Lower lobe of right lung (tissue), 2 donors: Measurements from ENCODE around the gene PAFAH1B1. TPM values are rescaled to one million over a fixed set of nuclear protein-coding genes. Genes with fewer than 3 reads are reported as not detected.
A peak's percentile ranks its signal among the peaks of the same experiment; 100 is the strongest.

Experiments used
- ATAC-seq, 2 donors: fragments of 200-7000 bp; cut with Tn5 transposase; one replicate each; pipeline ENCODE4 v1.9.1; 2020 to 2022; ENCODE audit warnings: mild to moderate bottlenecking in 2 of 2, moderate library complexity in 2 of 2
- DNase-seq: peaks from one replicate; pipeline ENCODE4 v3.0.0-alpha.2; 2020
- H3K27ac ChIP-seq: fragments of 200-600 bp; one replicate; pipeline ENCODE4 v1.8.0; 2022
- H3K27me3 ChIP-seq: fragments of 200-600 bp; one replicate; pipeline ENCODE4 v1.8.0; 2022; ENCODE audit warnings: low read depth
- H3K36me3 ChIP-seq: fragments of 200-600 bp; one replicate; pipeline ENCODE4 v1.8.0; 2022; ENCODE audit warnings: mild to moderate bottlenecking
- H3K4me1 ChIP-seq: fragments of 200-600 bp; one replicate; pipeline ENCODE4 v1.8.0; 2022
- H3K4me3 ChIP-seq: fragments of 200-600 bp; one replicate; pipeline ENCODE4 v1.8.0; 2022; ENCODE audit warnings: mild to moderate bottlenecking
- H3K9me3 ChIP-seq: fragments of 200-600 bp; one replicate; pipeline ENCODE4 v1.8.0; 2022
- CTCF ChIP-seq: fragments of 200-600 bp; IDR thresholded peaks from one replicate; pipeline ENCODE4 v1.8.0; 2022; ENCODE audit warnings: antibody characterized with exemption, mild to moderate bottlenecking
- intact Hi-C: fragments of 100-400 bp; cut with DNase I; formaldehyde crosslinking; loops from one replicate; pipeline ENCODE4 v1.11.0; 2022
- total RNA-seq: library from RNA; stranded (reverse); fragmentation: NEBNext Ultra II Directional; extraction: Animal tissue kit (Norgen Biotek cat#: 25700); gene quantifications from one replicate; pipeline ENCODE4 v1.2.1, GENCODE V29; 2021
- donor health status: DM: no; HTN: yes; CAD: no; lungs with severe emphysema.

The PAFAH1B1 gene
- total RNA-seq, 1 donor from 2014 or later: 129 TPM

- Histone ChIP-seq H3K27me3 (no peaks in the 10 kb centered on the region), H3K4me1 (no peaks in the 10 kb centered on the region), H3K27ac (no peak overlapping the region), H3K36me3 (no peaks in the 10 kb centered on the region), H3K4me3 (no peak overlapping the region), H3K9me3 (no peaks in the 10 kb centered on the region)
- intact Hi-C loops: no loop called here
- DNase-seq (no peak), ATAC-seq (no peak)
- TF ChIP-seq CTCF: no peak
Observed at GRCh38 chr17:2551493-2551892, 42.0 kb upstream of the PAFAH1B1 start.

DNA sequence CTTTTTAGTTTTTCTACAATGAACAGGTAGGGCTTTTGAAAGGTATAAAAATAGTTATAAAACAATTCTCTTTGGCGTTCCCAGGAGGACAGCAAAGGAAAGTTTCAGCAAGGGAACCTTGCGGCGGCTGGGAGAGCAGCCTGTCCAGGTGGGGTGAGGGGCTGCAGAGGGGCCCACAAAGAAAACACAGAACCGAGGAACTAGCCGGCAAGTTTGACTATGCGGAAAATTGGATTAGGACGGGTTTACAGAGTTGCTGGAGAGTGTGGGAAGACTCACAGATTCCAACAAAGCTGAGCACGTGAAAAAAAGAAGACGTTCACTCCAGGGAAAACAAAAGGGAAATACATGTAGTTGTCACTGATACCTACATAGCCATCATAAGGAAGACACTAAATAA, 41.5 kb upstream of the PAFAH1B1 start:
- ATAC-seq (no peak), DNase-seq (no peak)
- Histone ChIP-seq H3K27ac (no peak overlapping the region), H3K4me3 (no peak overlapping the region), H3K4me1 (no peaks in the 10 kb centered on the region), H3K9me3 (no peaks in the 10 kb centered on the region), H3K27me3 (no peaks in the 10 kb centered on the region), H3K36me3 (no peaks in the 10 kb centered on the region)
- no peak for TF ChIP-seq CTCF
- intact Hi-C loops: no loop called here

DNA sequence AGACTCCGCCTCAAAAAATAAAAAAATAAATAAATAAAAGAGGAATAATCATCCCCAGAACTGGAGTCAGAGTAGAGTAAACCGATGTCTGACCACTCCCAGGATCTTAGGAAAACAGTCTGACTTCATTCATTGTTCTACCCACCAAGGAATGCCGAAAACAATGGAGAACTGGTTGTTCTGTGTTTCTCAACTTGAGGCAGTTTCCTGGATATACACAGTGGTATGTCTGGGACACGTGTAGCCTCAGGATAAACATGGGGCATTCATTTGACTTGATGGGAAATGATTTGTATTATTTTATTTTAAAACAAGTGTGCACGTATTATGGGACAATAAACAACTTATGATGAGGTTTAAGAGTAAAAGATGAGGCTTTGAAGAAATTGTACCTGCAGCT, 32.8 kb upstream of the PAFAH1B1 start:
- Histone ChIP-seq H3K9me3 (peaks cover 5% of the 10 kb centered on the region), H3K27me3 (no peaks in the 10 kb centered on the region), H3K4me3 (no peak overlapping the region), H3K36me3 (no peaks in the 10 kb centered on the region), H3K27ac (no peak overlapping the region), H3K4me1 (no peaks in the 10 kb centered on the region)
- ATAC-seq (no peak), DNase-seq (no peak)
- no peak for TF ChIP-seq CTCF
- intact Hi-C loops: no loop called here

- H3K4me1 ChIP-seq: no peaks in the 10 kb centered on the region
- no peaks in the 10 kb centered on the region for H3K36me3 ChIP-seq
- no peak for DNase-seq
- no peaks in the 10 kb centered on the region for H3K27me3 ChIP-seq
- no peak overlapping the region for H3K4me3 ChIP-seq
- intact Hi-C loops: no loop called here
- H3K9me3 ChIP-seq: peaks cover 5% of the 10 kb centered on the region
- no peak for ATAC-seq
- TF ChIP-seq CTCF: no peak
- no peak overlapping the region for H3K27ac ChIP-seq
Observed at GRCh38 chr17:2562162-2562858, 31.1 kb upstream of the PAFAH1B1 start.

DNA sequence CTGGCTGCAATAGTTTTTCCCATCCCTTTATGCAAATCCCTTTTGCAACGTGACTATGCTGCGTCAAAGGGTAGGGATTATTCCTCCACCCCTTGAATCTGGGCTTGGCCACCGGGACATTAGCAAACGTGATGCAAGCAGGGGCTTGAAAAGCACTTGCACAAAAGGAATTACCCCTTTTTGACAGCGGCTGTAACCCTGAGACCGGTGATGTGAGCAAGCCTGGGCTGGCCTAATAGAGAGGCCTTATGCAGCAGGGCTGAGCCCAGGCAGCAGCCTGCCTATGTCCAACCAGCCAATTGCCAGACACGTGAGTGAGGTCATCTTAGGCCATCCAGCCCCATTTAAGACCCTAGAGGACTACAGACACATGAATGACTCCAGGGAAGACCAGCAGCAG, 30.4 kb upstream of the PAFAH1B1 start:
- no peak for DNase-seq
- intact Hi-C loops: no loop called here
- no peak for TF ChIP-seq CTCF
- H3K27ac ChIP-seq: no peak overlapping the region
- peaks cover 5% of the 10 kb centered on the region for H3K9me3 ChIP-seq
- no peak overlapping the region for H3K4me3 ChIP-seq
- H3K36me3 ChIP-seq: no peaks in the 10 kb centered on the region
- peak in 1 of 2 donors; percentile 53 for ATAC-seq
- H3K4me1 ChIP-seq: no peaks in the 10 kb centered on the region
- H3K27me3 ChIP-seq: no peaks in the 10 kb centered on the region
